ENCODE data around the gene MGLL.

- TF ChIP-seq CTCF (conservative IDR thresholded peaks at IDR 0.05; ENCODE audit: low read length) = no peak
- TF ChIP-seq EZH2phosphoT487 (IDR thresholded peaks at IDR 0.05; ENCODE audit: borderline replicate concordance, low read depth, low read length) = no peak
These were observed 13.9 kb upstream of the MGLL start for GRCh38 chr3:127835993-127836882.

All from OCI-LY7 (cell line).